ENCODE data around the gene PRKCB.
"Not testable (repeated sequence)": the region's sequence is repeated elsewhere in the genome, so short reads cannot be mapped to it uniquely, and the experiment has no call there.

GRCh38 chr16:24105471-24105870 lies 269.7 kb downstream of the PRKCB start:
- not testable (repeated sequence) for TF ChIP-seq CTCF, POLR2A (IDR thresholded peaks at IDR 0.05)
